ENCODE measurements around the gene RABGGTB.
"Not testable (repeated sequence)": the region's sequence is repeated elsewhere in the genome, so short reads cannot be mapped to it uniquely, and the experiment has no call there.

Gene RABGGTB

GRCh38 chr1:75785983-75786853, at the start of gene RABGGTB:
TSS of gene RABGGTB (plus strand) at chr1:75786256. CDS start at chr1:75786272, 16 bp downstream.
- DNase-seq = peak; percentile 95

GRCh38 chr1:75742047-75742625, 43.9 kb upstream of the RABGGTB start:
- no peak for DNase-seq

- DNase-seq = no peak
Measured at GRCh38 chr1:75745276-75745675, 40.8 kb upstream of the RABGGTB start.

GRCh38 chr1:75757210-75757609, 28.8 kb upstream of the RABGGTB start:
- not testable (repeated sequence) for DNase-seq

- DNase-seq = not testable (repeated sequence)
Measured at GRCh38 chr1:75758543-75758942, 27.5 kb upstream of the RABGGTB start.

GRCh38 chr1:75764057-75764655, 21.9 kb upstream of the RABGGTB start:
- DNase-seq = no peak

- DNase-seq = no peak
Measured at GRCh38 chr1:75765697-75766355, 20.2 kb upstream of the RABGGTB start.

- DNase-seq = no peak
Measured at GRCh38 chr1:75768016-75768415, 18.0 kb upstream of the RABGGTB start.

- no peak for DNase-seq
Measured at GRCh38 chr1:75770761-75771160, 15.3 kb upstream of the RABGGTB start.

GRCh38 chr1:75771978-75772377, 14.1 kb upstream of the RABGGTB start:
- no peak for DNase-seq

- DNase-seq = not testable (repeated sequence)
Measured at GRCh38 chr1:75777812-75778211, 8.2 kb upstream of the RABGGTB start.

- DNase-seq = not testable (repeated sequence)
Measured at GRCh38 chr1:75778694-75779093, 7.4 kb upstream of the RABGGTB start.

- DNase-seq = not testable (repeated sequence)
Measured at GRCh38 chr1:75780183-75780582, 5.9 kb upstream of the RABGGTB start.

GRCh38 chr1:75783920-75784319, 2.1 kb upstream of the RABGGTB start:
- DNase-seq = not testable (repeated sequence)

- DNase-seq = peak; percentile 13
Measured at GRCh38 chr1:75785320-75785982, 605 bp upstream of the RABGGTB start.

GRCh38 chr1:75786901-75787493, 941 bp downstream of the RABGGTB start:
- DNase-seq = no peak

GRCh38 chr1:75787524-75787923, 1.5 kb downstream of the RABGGTB start:
- DNase-seq = no peak

- DNase-seq = no peak
Measured at GRCh38 chr1:75789988-75790387, 3.9 kb downstream of the RABGGTB start.

- DNase-seq = peak; percentile 4
Measured at GRCh38 chr1:75791022-75791421, 5.0 kb downstream of the RABGGTB start.

- no peak for DNase-seq
Measured at GRCh38 chr1:75792091-75792490, 6.0 kb downstream of the RABGGTB start.

- no peak for DNase-seq
Measured at GRCh38 chr1:75794382-75794781, 8.3 kb downstream of the RABGGTB start.

GRCh38 chr1:75795703-75796193, 9.7 kb downstream of the RABGGTB start:
- DNase-seq = no peak

Measured in NCI-H345 (cell line).